D721Med (cell line): ENCODE measurements around the gene ECHS1.
A peak's percentile ranks its signal among the peaks of the same experiment; 100 is the strongest.

Experiments
- DNase-seq: peaks from one replicate; pipeline ENCODE4 v3.0.0; 2011; ENCODE audit warnings: low spot score; ENCODE audit not compliant: insufficient read length
- FAIRE-seq: peaks from 2 replicates; lab custom pipeline; 2011; peaks lifted over from hg19 to GRCh38; lab: Jason Lieb, UNC
- CTCF ChIP-seq: IDR thresholded peaks from 2 replicates; pipeline ENCODE4 v1.5.1; 2012; ENCODE audit warnings: mild to moderate bottlenecking, control low read depth; ENCODE audit not compliant: insufficient read depth; ENCODE audit errors: missing control alignments

The ECHS1 gene

GRCh38 chr10:133338080-133339071 lies 34.8 kb downstream of the ECHS1 start:
- no peak for TF ChIP-seq CTCF
- no peak for FAIRE-seq
- no peak for DNase-seq

- DNase-seq (no peak), FAIRE-seq (no peak)
- no peak for TF ChIP-seq CTCF
Measured at GRCh38 chr10:133337370-133337725, 35.8 kb downstream of the ECHS1 start.

GRCh38 chr10:133336577-133337369 lies 36.4 kb downstream of the ECHS1 start, which contains the start of gene CALY:
CALY (minus strand) TSS chr10:133336896; CDS start chr10:133328989, 7,907 bp downstream.
- DNase-seq (peak; percentile 60), FAIRE-seq (no peak)

GRCh38 chr10:133336118-133336576 lies 37.0 kb downstream of the ECHS1 start:
- TF ChIP-seq CTCF = no peak
- FAIRE-seq = no peak
- DNase-seq = no peak

More at GRCh38 chr10:133336577-133337369, 36.4 kb downstream of the ECHS1 start, which contains the start of gene CALY:
- TF ChIP-seq CTCF = no peak

GRCh38 chr10:133335246-133336117 lies 37.7 kb downstream of the ECHS1 start:
- no peak for TF ChIP-seq CTCF
- DNase-seq (no peak), FAIRE-seq (no peak)

- no peak for FAIRE-seq
- no peak for DNase-seq
- TF ChIP-seq CTCF = no peak
Measured at GRCh38 chr10:133334503-133335245, 38.5 kb downstream of the ECHS1 start.
